Measurements from ENCODE around the gene ELL2.

Gene ELL2

GRCh38 chr5:95904827-95905226 is 56.8 kb downstream of the ELL2 start:
- Histone ChIP-seq H3K9ac (ENCODE audit: low read depth, low read length, poor library complexity) (no peak overlapping the region), H3K27ac (replicated peaks; ENCODE audit: low read length) (no peak overlapping the region), H3K9me3 (replicated peaks in 1 of 2; ENCODE audit: control insufficient read depth in 2 of 2, insufficient read depth in 1 of 2, low read depth in 1 of 2, low read length in 2 of 2) (peaks cover 0 to 8% of the 10 kb centered on the region in 2 donors), H2BK5ac (ENCODE audit: low read length) (no peak overlapping the region), H3K36me3 (replicated peaks in 1 of 2; ENCODE audit: control insufficient read depth in 2 of 2, insufficient read depth in 2 of 2, low read length in 2 of 2) (peaks cover 2 to 4% of the 10 kb centered on the region in 2 donors), H3K23ac (ENCODE audit: low read depth, low read length, poor library complexity) (no peak overlapping the region), H2BK120ac (ENCODE audit: low read depth, low read length) (no peak overlapping the region), H4K91ac (ENCODE audit: low read depth, low read length, poor library complexity) (no peak overlapping the region), H3K4me2 (ENCODE audit: insufficient read depth, low read length, poor library complexity, severe bottlenecking) (no peak overlapping the region), H2AK5ac (ENCODE audit: low read depth, low read length) (no peak overlapping the region), H3K18ac (ENCODE audit: low read length) (no peak overlapping the region), H3K4me1 (ENCODE audit: control insufficient read depth in 2 of 2, insufficient read depth in 1 of 2, low read depth in 1 of 2, low read length in 2 of 2) (peaks cover 7 to 8% of the 10 kb centered on the region in 2 donors), H4K8ac (ENCODE audit: low read depth, low read length) (no peak overlapping the region), H3K27me3 (ENCODE audit: control insufficient read depth in 3 of 3, insufficient read depth in 3 of 3, low read depth in 1 of 3, low read length in 3 of 3) (no peaks in the 10 kb centered on the region), H3K79me1 (ENCODE audit: low read depth, low read length) (no peaks in the 10 kb centered on the region), H2BK12ac (ENCODE audit: low read length) (no peak overlapping the region), H3K14ac (ENCODE audit: low read length) (no peak overlapping the region), H3K4me3 (ENCODE audit: low read length in 2 of 2) (no peak overlapping the region), H2AFZ (ENCODE audit: low read length) (no peak overlapping the region), H3K4ac (ENCODE audit: low read length) (no peak overlapping the region), H2BK15ac (ENCODE audit: low read length) (no peak overlapping the region)
- DNase-seq (ENCODE audit: low spot score): no peak
- no CpG with 5 or more reads among the region's 5 CpGs for WGBS, 2 donors (ENCODE audit: extremely low coverage in 2 of 2, insufficient read length in 2 of 2, insufficient replicate concordance in 1 of 2)

GRCh38 chr5:95903838-95904237 is 57.8 kb downstream of the ELL2 start:
- H3K36me3 ChIP-seq (replicated peaks in 1 of 2; ENCODE audit: control insufficient read depth in 2 of 2, insufficient read depth in 2 of 2, low read length in 2 of 2): peaks cover 3 to 5% of the 10 kb centered on the region in 2 donors
- H3K18ac ChIP-seq (ENCODE audit: low read length): no peak overlapping the region
- peaks cover 0 to 8% of the 10 kb centered on the region in 2 donors for H3K9me3 ChIP-seq (replicated peaks in 1 of 2; ENCODE audit: control insufficient read depth in 2 of 2, insufficient read depth in 1 of 2, low read depth in 1 of 2, low read length in 2 of 2)
- H3K9ac ChIP-seq (ENCODE audit: low read depth, low read length, poor library complexity): no peak overlapping the region
- no peak overlapping the region for H3K4ac ChIP-seq (ENCODE audit: low read length)
- H2AFZ ChIP-seq (ENCODE audit: low read length): no peak overlapping the region
- H3K14ac ChIP-seq (ENCODE audit: low read length): no peak overlapping the region
- no peak overlapping the region for H3K23ac ChIP-seq (ENCODE audit: low read depth, low read length, poor library complexity)
- no peak overlapping the region for H2BK120ac ChIP-seq (ENCODE audit: low read depth, low read length)
- H3K27me3 ChIP-seq (ENCODE audit: control insufficient read depth in 3 of 3, insufficient read depth in 3 of 3, low read depth in 1 of 3, low read length in 3 of 3): no peaks in the 10 kb centered on the region
- no peak overlapping the region for H2BK5ac ChIP-seq (ENCODE audit: low read length)
- no peak overlapping the region for H3K4me2 ChIP-seq (ENCODE audit: insufficient read depth, low read length, poor library complexity, severe bottlenecking)
- DNase-seq (ENCODE audit: low spot score): no peak
- H3K4me3 ChIP-seq (ENCODE audit: low read length in 2 of 2): no peak overlapping the region
- H4K8ac ChIP-seq (ENCODE audit: low read depth, low read length): no peak overlapping the region
- H3K27ac ChIP-seq (replicated peaks; ENCODE audit: low read length): no peak overlapping the region
- WGBS, 2 donors (ENCODE audit: extremely low coverage in 2 of 2, insufficient read length in 2 of 2, insufficient replicate concordance in 1 of 2): no CpG with 5 or more reads among the region's 4 CpGs
- no peak overlapping the region for H2BK12ac ChIP-seq (ENCODE audit: low read length)
- no peak overlapping the region for H4K91ac ChIP-seq (ENCODE audit: low read depth, low read length, poor library complexity)
- no peaks in the 10 kb centered on the region for H3K79me1 ChIP-seq (ENCODE audit: low read depth, low read length)
- H3K4me1 ChIP-seq (ENCODE audit: control insufficient read depth in 2 of 2, insufficient read depth in 1 of 2, low read depth in 1 of 2, low read length in 2 of 2): peaks cover 2% of the 10 kb centered on the region in 2 donors
- H2AK5ac ChIP-seq (ENCODE audit: low read depth, low read length): no peak overlapping the region
- no peak overlapping the region for H2BK15ac ChIP-seq (ENCODE audit: low read length)

GRCh38 chr5:95901676-95902627 is 59.7 kb downstream of the ELL2 start:
- no peak overlapping the region for H3K4me2 ChIP-seq (ENCODE audit: insufficient read depth, low read length, poor library complexity, severe bottlenecking)
- WGBS, 2 donors (ENCODE audit: extremely low coverage in 2 of 2, insufficient read length in 2 of 2, insufficient replicate concordance in 1 of 2): no CpG with 5 or more reads among the region's 11 CpGs
- H4K91ac ChIP-seq (ENCODE audit: low read depth, low read length, poor library complexity): no peak overlapping the region
- H3K14ac ChIP-seq (ENCODE audit: low read length): no peak overlapping the region
- H2AFZ ChIP-seq (ENCODE audit: low read length): no peak overlapping the region
- no peak overlapping the region for H3K18ac ChIP-seq (ENCODE audit: low read length)
- no peak overlapping the region for H3K4ac ChIP-seq (ENCODE audit: low read length)
- no peak overlapping the region for H3K23ac ChIP-seq (ENCODE audit: low read depth, low read length, poor library complexity)
- H3K27ac ChIP-seq (replicated peaks; ENCODE audit: low read length): no peak overlapping the region
- H3K4me3 ChIP-seq (ENCODE audit: low read length in 2 of 2): no peak overlapping the region
- peaks cover 0 to 5% of the 10 kb centered on the region in 2 donors for H3K9me3 ChIP-seq (replicated peaks in 1 of 2; ENCODE audit: control insufficient read depth in 2 of 2, insufficient read depth in 1 of 2, low read depth in 1 of 2, low read length in 2 of 2)
- no peaks in the 10 kb centered on the region for H3K27me3 ChIP-seq (ENCODE audit: control insufficient read depth in 3 of 3, insufficient read depth in 3 of 3, low read depth in 1 of 3, low read length in 3 of 3)
- DNase-seq (ENCODE audit: low spot score): no peak
- no peak overlapping the region for H2BK15ac ChIP-seq (ENCODE audit: low read length)
- H2BK12ac ChIP-seq (ENCODE audit: low read length): no peak overlapping the region
- no peak overlapping the region for H3K9ac ChIP-seq (ENCODE audit: low read depth, low read length, poor library complexity)
- H2AK5ac ChIP-seq (ENCODE audit: low read depth, low read length): no peak overlapping the region
- H2BK5ac ChIP-seq (ENCODE audit: low read length): no peak overlapping the region
- H3K79me1 ChIP-seq (ENCODE audit: low read depth, low read length): no peaks in the 10 kb centered on the region
- H2BK120ac ChIP-seq (ENCODE audit: low read depth, low read length): no peak overlapping the region
- H3K36me3 ChIP-seq (replicated peaks in 1 of 2; ENCODE audit: control insufficient read depth in 2 of 2, insufficient read depth in 2 of 2, low read length in 2 of 2): peaks cover 3 to 10% of the 10 kb centered on the region in 2 donors
- no peak overlapping the region for H4K8ac ChIP-seq (ENCODE audit: low read depth, low read length)
- peaks cover 0 to 2% of the 10 kb centered on the region in 2 donors for H3K4me1 ChIP-seq (ENCODE audit: control insufficient read depth in 2 of 2, insufficient read depth in 1 of 2, low read depth in 1 of 2, low read length in 2 of 2)

- Histone ChIP-seq H3K4me3 (ENCODE audit: low read length in 2 of 2) (no peak overlapping the region), H3K27ac (replicated peaks; ENCODE audit: low read length) (no peak overlapping the region), H2BK12ac (ENCODE audit: low read length) (no peak overlapping the region), H2BK5ac (ENCODE audit: low read length) (no peak overlapping the region), H3K79me1 (ENCODE audit: low read depth, low read length) (no peaks in the 10 kb centered on the region), H2AFZ (ENCODE audit: low read length) (no peak overlapping the region), H3K4ac (ENCODE audit: low read length) (no peak overlapping the region), H4K91ac (ENCODE audit: low read depth, low read length, poor library complexity) (no peak overlapping the region), H4K8ac (ENCODE audit: low read depth, low read length) (no peak overlapping the region), H3K14ac (ENCODE audit: low read length) (no peak overlapping the region), H3K36me3 (replicated peaks in 1 of 2; ENCODE audit: control insufficient read depth in 2 of 2, insufficient read depth in 2 of 2, low read length in 2 of 2) (peaks cover 3 to 10% of the 10 kb centered on the region in 2 donors), H2AK5ac (ENCODE audit: low read depth, low read length) (no peak overlapping the region), H3K27me3 (ENCODE audit: control insufficient read depth in 3 of 3, insufficient read depth in 3 of 3, low read depth in 1 of 3, low read length in 3 of 3) (no peaks in the 10 kb centered on the region), H2BK15ac (ENCODE audit: low read length) (no peak overlapping the region), H3K4me2 (ENCODE audit: insufficient read depth, low read length, poor library complexity, severe bottlenecking) (no peak overlapping the region), H3K9ac (ENCODE audit: low read depth, low read length, poor library complexity) (no peak overlapping the region), H3K23ac (ENCODE audit: low read depth, low read length, poor library complexity) (no peak overlapping the region), H3K4me1 (ENCODE audit: control insufficient read depth in 2 of 2, insufficient read depth in 1 of 2, low read depth in 1 of 2, low read length in 2 of 2) (peaks cover 4 to 13% of the 10 kb centered on the region in 2 donors), H3K18ac (ENCODE audit: low read length) (no peak overlapping the region), H3K9me3 (replicated peaks in 1 of 2; ENCODE audit: control insufficient read depth in 2 of 2, insufficient read depth in 1 of 2, low read depth in 1 of 2, low read length in 2 of 2) (peaks cover 0 to 5% of the 10 kb centered on the region in 2 donors), H2BK120ac (ENCODE audit: low read depth, low read length) (no peak overlapping the region)
- no CpG with 5 or more reads among the region's 4 CpGs for WGBS, 2 donors (ENCODE audit: extremely low coverage in 2 of 2, insufficient read length in 2 of 2, insufficient replicate concordance in 1 of 2)
- DNase-seq (ENCODE audit: low spot score): no peak
These were observed 61.2 kb downstream of the ELL2 start for GRCh38 chr5:95900383-95900958.
